Duodenal mucosa (tissue), 2 donors: ENCODE results near the gene CTBP2.

Experiments used
- H3K27ac ChIP-seq: one replicate; pipeline ENCODE4 v1.7.0; 2013; ENCODE audit warnings: low read depth, low read length
- H3K27me3 ChIP-seq, 2 donors: one replicate each; pipeline ENCODE4 v1.7.0; 2013; ENCODE audit warnings: low read length in 2 of 2, control low read depth in 1 of 2; ENCODE audit not compliant: insufficient read depth in 2 of 2, control insufficient read depth in 1 of 2
- H3K36me3 ChIP-seq, 2 donors: one replicate each; pipeline ENCODE4 v1.7.0; 2013; ENCODE audit warnings: low read length in 2 of 2, control low read depth in 1 of 2; ENCODE audit not compliant: insufficient read depth in 2 of 2, control insufficient read depth in 1 of 2
- H3K4me1 ChIP-seq, 2 donors: one replicate each; pipeline ENCODE4 v1.7.0; 2013; ENCODE audit warnings: low read length in 2 of 2, control low read depth in 1 of 2; ENCODE audit not compliant: insufficient read depth in 2 of 2, control insufficient read depth in 1 of 2
- H3K4me3 ChIP-seq, 2 donors: one replicate each; pipeline ENCODE4 v1.7.0; 2013; ENCODE audit warnings: low read length in 2 of 2, low read depth in 1 of 2
- H3K9ac ChIP-seq, 2 donors: one replicate each; pipeline ENCODE4 v1.7.0; 2013; ENCODE audit warnings: low read length in 2 of 2, low read depth in 1 of 2
- H3K9me3 ChIP-seq, 2 donors: one replicate each; pipeline ENCODE4 v1.7.0; 2013; ENCODE audit warnings: low read length in 2 of 2, control low read depth in 1 of 2; ENCODE audit not compliant: control insufficient read depth in 1 of 2

The CTBP2 gene

GRCh38 chr10:124984376-124984775, 176.0 kb downstream of the CTBP2 start:
- Histone ChIP-seq H3K36me3 (peaks cover 32 to 63% of the 10 kb centered on the region in 2 donors), H3K4me3 (no peak overlapping the region), H3K4me1 (no peaks in the 10 kb centered on the region), H3K9ac (no peak overlapping the region), H3K27me3 (no peaks in the 10 kb centered on the region), H3K9me3 (no peaks in the 10 kb centered on the region), H3K27ac (no peak overlapping the region)

GRCh38 chr10:124983321-124983720, 177.0 kb downstream of the CTBP2 start:
- H3K9ac ChIP-seq = no peak overlapping the region
- no peak overlapping the region for H3K4me3 ChIP-seq
- no peaks in the 10 kb centered on the region for H3K4me1 ChIP-seq
- H3K36me3 ChIP-seq = peaks cover 32 to 66% of the 10 kb centered on the region in 2 donors
- H3K27ac ChIP-seq = no peak overlapping the region
- H3K27me3 ChIP-seq = no peaks in the 10 kb centered on the region
- no peaks in the 10 kb centered on the region for H3K9me3 ChIP-seq

GRCh38 chr10:124978376-124978725, 182.0 kb downstream of the CTBP2 start:
- H3K9me3 ChIP-seq = no peaks in the 10 kb centered on the region
- H3K4me1 ChIP-seq = peaks cover 0 to 5% of the 10 kb centered on the region in 2 donors
- peaks cover 22 to 34% of the 10 kb centered on the region in 2 donors for H3K36me3 ChIP-seq
- H3K4me3 ChIP-seq = no peak overlapping the region
- H3K9ac ChIP-seq = no peak overlapping the region
- no peaks in the 10 kb centered on the region for H3K27me3 ChIP-seq
- H3K27ac ChIP-seq = no peak overlapping the region

- Histone ChIP-seq H3K27ac (no peak overlapping the region), H3K9ac (no peak overlapping the region), H3K4me1 (peaks cover 0 to 5% of the 10 kb centered on the region in 2 donors), H3K9me3 (no peaks in the 10 kb centered on the region), H3K36me3 (peaks cover 20 to 29% of the 10 kb centered on the region in 2 donors), H3K4me3 (no peak overlapping the region), H3K27me3 (no peaks in the 10 kb centered on the region)
These were observed 182.6 kb downstream of the CTBP2 start for GRCh38 chr10:124977648-124978375.

GRCh38 chr10:124977161-124977560, 183.2 kb downstream of the CTBP2 start:
- H3K9me3 ChIP-seq = no peaks in the 10 kb centered on the region
- H3K9ac ChIP-seq = no peak overlapping the region
- H3K27ac ChIP-seq = no peak overlapping the region
- no peak overlapping the region for H3K4me3 ChIP-seq
- no peaks in the 10 kb centered on the region for H3K27me3 ChIP-seq
- H3K4me1 ChIP-seq = peaks cover 0 to 5% of the 10 kb centered on the region in 2 donors
- peaks cover 18 to 25% of the 10 kb centered on the region in 2 donors for H3K36me3 ChIP-seq

- Histone ChIP-seq H3K4me3 (no peak overlapping the region), H3K4me1 (peaks cover 0 to 5% of the 10 kb centered on the region in 2 donors), H3K9ac (no peak overlapping the region), H3K36me3 (peaks cover 15 to 20% of the 10 kb centered on the region in 2 donors), H3K27ac (no peak overlapping the region), H3K27me3 (no peaks in the 10 kb centered on the region), H3K9me3 (no peaks in the 10 kb centered on the region)
These were observed 184.3 kb downstream of the CTBP2 start for GRCh38 chr10:124975977-124976514.

- Histone ChIP-seq H3K9me3 (no peaks in the 10 kb centered on the region), H3K9ac (no peak overlapping the region), H3K4me1 (peaks cover 4 to 5% of the 10 kb centered on the region in 2 donors), H3K27me3 (no peaks in the 10 kb centered on the region), H3K4me3 (no peak overlapping the region), H3K36me3 (peaks cover 12 to 17% of the 10 kb centered on the region in 2 donors), H3K27ac (no peak overlapping the region)
These were observed 186.2 kb downstream of the CTBP2 start for GRCh38 chr10:124974131-124974530.

GRCh38 chr10:124972637-124973036, 187.7 kb downstream of the CTBP2 start:
- Histone ChIP-seq H3K4me1 (peaks cover 4 to 5% of the 10 kb centered on the region in 2 donors), H3K9ac (no peak overlapping the region), H3K36me3 (peaks cover 13 to 21% of the 10 kb centered on the region in 2 donors), H3K9me3 (no peaks in the 10 kb centered on the region), H3K4me3 (no peak overlapping the region), H3K27me3 (no peaks in the 10 kb centered on the region), H3K27ac (no peak overlapping the region)

- Histone ChIP-seq H3K9ac (no peak overlapping the region), H3K27me3 (no peaks in the 10 kb centered on the region), H3K27ac (no peak overlapping the region), H3K4me1 (peaks cover 4% of the 10 kb centered on the region in 2 donors), H3K4me3 (no peak overlapping the region), H3K9me3 (no peaks in the 10 kb centered on the region), H3K36me3 (peaks cover 22 to 34% of the 10 kb centered on the region in 2 donors)
These were observed 189.1 kb downstream of the CTBP2 start for GRCh38 chr10:124971276-124971675.

- Histone ChIP-seq H3K9ac (no peak overlapping the region), H3K9me3 (no peaks in the 10 kb centered on the region), H3K4me1 (peaks cover 4 to 6% of the 10 kb centered on the region in 2 donors), H3K27ac (no peak overlapping the region), H3K27me3 (no peaks in the 10 kb centered on the region), H3K4me3 (no peak overlapping the region), H3K36me3 (peaks cover 11 to 22% of the 10 kb centered on the region in 2 donors)
These were observed 193.1 kb downstream of the CTBP2 start for GRCh38 chr10:124967255-124967654.
